ENCODE results near the gene ALX1.
"Not testable (repeated sequence)": the region's sequence is repeated elsewhere in the genome, so short reads cannot be mapped to it uniquely, and the experiment has no call there.

The ALX1 gene

GRCh38 chr12:85308374-85308773, 28.4 kb downstream of the ALX1 start:
- DNase-seq = no peak

- DNase-seq = no peak
Observed at GRCh38 chr12:85309125-85309566, 29.1 kb downstream of the ALX1 start.

GRCh38 chr12:85310025-85310424, 30.0 kb downstream of the ALX1 start:
- no peak for DNase-seq

GRCh38 chr12:85310456-85311076, 30.5 kb downstream of the ALX1 start:
- no peak for DNase-seq

- DNase-seq = not testable (repeated sequence)
Observed at GRCh38 chr12:85317866-85318636, 38.0 kb downstream of the ALX1 start.

GRCh38 chr12:85322715-85323114, 42.7 kb downstream of the ALX1 start:
- DNase-seq = no peak

GRCh38 chr12:85325442-85325841, 45.4 kb downstream of the ALX1 start:
- no peak for DNase-seq

GRCh38 chr12:85329913-85330312, 49.9 kb downstream of the ALX1 start:
- no peak for DNase-seq

- DNase-seq = no peak
Observed at GRCh38 chr12:85348779-85349178, 68.8 kb downstream of the ALX1 start.

- DNase-seq = no peak
Observed at GRCh38 chr12:85350356-85350755, 70.3 kb downstream of the ALX1 start.

Measured in activated CD8-positive, alpha-beta memory T cell treated with anti-CD3 and anti-CD28 coated beads, Interleukin-2, amount 50 U/mL, for 4 hours (primary cell).